Fibroblast of lung (primary cell): ENCODE results near the gene FASTK.

Experiments used
- EZH2 ChIP-seq: IDR thresholded peaks from 2 replicates; pipeline ENCODE4 v1.5.1; 2012; ENCODE audit warnings: low read length, control low read depth, mild to moderate bottlenecking; ENCODE audit errors: missing control alignments
- TF ChIP-seq, protein P1 (sequence below), 2 donors: IDR thresholded peaks in 1 of 2; conservative IDR thresholded peaks in 1 of 2; 1 replicate in 1 of 2; 2 replicates in 1 of 2; pipeline ENCODE4 v1.5.1; 2011 to 2012; ENCODE audit warnings: low read length in 2 of 2, control low read depth in 1 of 2, inconsistent platforms in 1 of 2, low read depth in 1 of 2, mild to moderate bottlenecking in 1 of 2

DNA sequence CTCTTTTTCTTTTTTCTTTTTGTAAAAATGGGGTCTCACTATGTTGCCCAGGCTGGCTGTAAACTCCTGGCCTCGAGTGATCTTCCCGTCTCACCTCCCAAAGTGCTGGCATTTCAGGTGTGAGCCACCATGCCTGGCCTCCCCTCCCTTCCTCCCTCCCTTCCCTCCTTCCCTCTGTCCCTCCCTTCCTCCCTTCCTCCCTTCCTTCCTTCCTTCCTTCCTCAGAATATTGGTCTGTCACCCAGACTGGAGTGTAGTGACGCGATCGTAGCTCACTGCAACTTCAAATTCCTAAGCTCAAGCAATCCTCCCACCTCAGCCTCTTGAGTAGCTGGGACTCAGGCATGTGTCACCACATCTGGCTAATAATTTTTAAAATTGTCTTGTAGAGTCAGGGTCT, 14.1 kb upstream of the FASTK start:
- TF ChIP-seq, protein P1, sequence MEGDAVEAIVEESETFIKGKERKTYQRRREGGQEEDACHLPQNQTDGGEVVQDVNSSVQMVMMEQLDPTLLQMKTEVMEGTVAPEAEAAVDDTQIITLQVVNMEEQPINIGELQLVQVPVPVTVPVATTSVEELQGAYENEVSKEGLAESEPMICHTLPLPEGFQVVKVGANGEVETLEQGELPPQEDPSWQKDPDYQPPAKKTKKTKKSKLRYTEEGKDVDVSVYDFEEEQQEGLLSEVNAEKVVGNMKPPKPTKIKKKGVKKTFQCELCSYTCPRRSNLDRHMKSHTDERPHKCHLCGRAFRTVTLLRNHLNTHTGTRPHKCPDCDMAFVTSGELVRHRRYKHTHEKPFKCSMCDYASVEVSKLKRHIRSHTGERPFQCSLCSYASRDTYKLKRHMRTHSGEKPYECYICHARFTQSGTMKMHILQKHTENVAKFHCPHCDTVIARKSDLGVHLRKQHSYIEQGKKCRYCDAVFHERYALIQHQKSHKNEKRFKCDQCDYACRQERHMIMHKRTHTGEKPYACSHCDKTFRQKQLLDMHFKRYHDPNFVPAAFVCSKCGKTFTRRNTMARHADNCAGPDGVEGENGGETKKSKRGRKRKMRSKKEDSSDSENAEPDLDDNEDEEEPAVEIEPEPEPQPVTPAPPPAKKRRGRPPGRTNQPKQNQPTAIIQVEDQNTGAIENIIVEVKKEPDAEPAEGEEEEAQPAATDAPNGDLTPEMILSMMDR (conservative IDR thresholded peaks at IDR 0.05 in 1 of 2, IDR thresholded peaks at IDR 0.05 in 1 of 2; ENCODE audit: low read depth in 1 of 2, low read length in 2 of 2), result no peak
- TF ChIP-seq EZH2, result no peak
